ENCODE measurements around the gene CRAMP1. TPM values are rescaled to one million over a fixed set of nuclear protein-coding genes. Genes with fewer than 3 reads are reported as not detected.

Gene CRAMP1
- total and polyA plus RNA-seq, 2 donors (not counting 3 experiments of a cell fraction or from before 2014, with no cell fraction given) = 21.5 to 30.8 TPM

DNA sequence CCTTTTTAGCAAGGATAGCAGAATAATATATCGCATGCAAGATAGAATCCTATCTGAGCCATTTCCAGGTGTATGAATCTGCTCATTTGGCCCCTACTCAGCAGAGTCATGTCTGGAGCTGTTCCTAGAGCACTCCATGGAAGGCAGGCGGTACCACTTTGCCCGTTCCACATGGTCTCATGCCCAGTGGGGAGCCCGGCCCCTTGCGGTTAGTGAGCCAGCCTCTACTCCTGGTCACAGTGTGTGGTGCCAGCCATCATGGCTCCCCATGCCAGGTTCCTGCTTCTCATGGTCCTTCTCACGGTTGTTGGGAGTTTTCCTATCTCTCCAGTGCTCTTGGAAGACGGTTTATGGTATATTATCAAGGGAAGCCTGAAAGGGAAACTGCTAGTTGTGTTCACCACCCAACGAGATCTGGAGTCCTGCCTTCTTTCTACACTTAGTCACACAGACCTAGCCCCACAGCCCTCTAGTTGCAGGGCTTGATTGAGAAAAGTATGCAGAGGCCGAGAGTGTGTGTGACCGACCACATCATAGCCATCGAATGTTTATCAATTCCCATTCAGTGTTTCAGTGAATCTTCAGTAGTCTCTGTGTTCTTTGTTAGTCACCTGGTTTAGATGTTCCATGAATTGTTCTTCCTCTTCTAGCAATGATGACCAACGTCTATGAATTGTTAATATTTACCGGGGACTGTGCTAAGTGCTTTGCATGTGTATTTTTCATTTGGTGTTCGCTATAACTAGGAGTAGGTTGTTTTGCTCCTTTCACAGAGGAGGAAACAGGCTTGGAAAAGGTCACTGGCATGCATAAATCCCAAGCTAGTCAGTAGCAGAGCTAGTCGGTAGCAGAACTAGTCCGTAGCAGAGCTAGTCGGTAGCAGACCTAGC, 75.5 kb downstream of the CRAMP1 start:
- no TSS peak for BruUV-seq (replicated peaks)
- H3K4me1 ChIP-seq (ENCODE audit: control insufficient read depth, extremely low read depth, insufficient read depth, low read length) = peaks cover 14% of the 10 kb centered on the region
- no peak overlapping the region for H3K27ac ChIP-seq (ENCODE audit: insufficient read depth, low read depth, low read length)
- dilution Hi-C loops (cut with MboI; ENCODE audit: extremely low pct_ligation_motif_present, low sequenced_read_pairs) = no loop called here
- H3K9ac ChIP-seq (replicated peaks; ENCODE audit: extremely low read depth, insufficient read depth, low read length) = no peak overlapping the region
- H4K20me1 ChIP-seq (replicated peaks; ENCODE audit: control insufficient read depth, extremely low read depth, insufficient read depth, low read length) = peaks cover 4% of the 10 kb centered on the region
- FAIRE-seq = no peak
- H2AFZ ChIP-seq (ENCODE audit: low read depth, low read length) = no peak overlapping the region
- H3K79me2 ChIP-seq (ENCODE audit: control insufficient read depth, insufficient read depth, low read length) = peaks cover 71% of the 10 kb centered on the region
- H3K4me2 ChIP-seq (ENCODE audit: insufficient read depth, low read length) = no peak overlapping the region
- no peak overlapping the region for H3K4me3 ChIP-seq (replicated peaks in 1 of 3; ENCODE audit: insufficient read depth in 1 of 3, low read depth in 1 of 3, low read length in 3 of 3)
- no peak for DNase-seq (ENCODE audit: low read depth, low spot score)
- no peaks in the 10 kb centered on the region for H3K9me3 ChIP-seq (replicated peaks; ENCODE audit: control insufficient read depth, insufficient read depth, low read length)
- ChIA-PET POLR2A (no interaction called here), CTCF (no interaction called here)
- intact Hi-C loops (cut with micrococcal nuclease) = no loop called here
- no peaks in the 10 kb centered on the region for H3K9me1 ChIP-seq (replicated peaks; ENCODE audit: control insufficient read depth, extremely low read depth, insufficient read depth, low read length)
- H3K36me3 ChIP-seq (ENCODE audit: control insufficient read depth in 2 of 2, extremely low read depth in 1 of 2, insufficient read depth in 2 of 2, low read length in 2 of 2) = peaks cover 20% of the 10 kb centered on the region in 2 experiments
- TF ChIP-seq EZH2 (IDR thresholded peaks at IDR 0.05; ENCODE audit: borderline replicate concordance, low read depth, low read length, severe bottlenecking) (no peak), MYC (IDR thresholded peaks at IDR 0.05; ENCODE audit: low read depth, low read length) (no peak), CTCF (IDR thresholded peaks at IDR 0.05; ENCODE audit: extremely low read depth in 1 of 2, insufficient read depth in 1 of 2, low read depth in 1 of 2, low read length in 2 of 2) (no peak), MAX (IDR thresholded peaks at IDR 0.05; ENCODE audit: insufficient read depth, insufficient read length) (no peak), POLR2A (IDR thresholded peaks at IDR 0.05; ENCODE audit: low read depth, low read length) (no peak), JUN (IDR thresholded peaks at IDR 0.05; ENCODE audit: borderline replicate concordance, insufficient read depth, insufficient read length, low read depth) (no peak), GATA2 (IDR thresholded peaks at IDR 0.05; ENCODE audit: insufficient read depth, insufficient read length, low read depth, low read length) (no peak), POLR2AphosphoS5 (IDR thresholded peaks at IDR 0.05; ENCODE audit: insufficient read depth, low read depth, low read length) (no peak), FOS (IDR thresholded peaks at IDR 0.05; ENCODE audit: borderline replicate concordance, insufficient read depth, low read length) (no peak)
- no peaks in the 10 kb centered on the region for H3K27me3 ChIP-seq (ENCODE audit: control insufficient read depth in 2 of 2, insufficient read depth in 2 of 2, low read length in 2 of 2)
